Breast epithelium (tissue), 4 donors: ENCODE data around the gene TNP2. TPM values are rescaled to one million over a fixed set of nuclear protein-coding genes. Genes with fewer than 3 reads are reported as not detected.

Experiments
- DNase-seq, 2 donors: peaks; one replicate each; pipeline ENCODE4 v3.0.0-alpha.2; 2019; ENCODE audit warnings: low spot score in 2 of 2
- H3K27ac ChIP-seq, 2 donors: fragments of 200-600 bp; sonication (generic) in 1 of 2; one replicate each; pipeline ENCODE4 v1.5.1; 2016 to 2019; ENCODE audit warnings: mild to moderate bottlenecking in 1 of 2
- H3K27me3 ChIP-seq, 2 donors: fragments of 200-600 bp; sonication (generic) in 1 of 2; one replicate each; pipeline versions ENCODE4 v1.5.1 to v1.6.0; 2017 to 2019; ENCODE audit warnings: control low read depth in 1 of 2, mild to moderate bottlenecking in 1 of 2
- H3K36me3 ChIP-seq: fragments of 200-600 bp; one replicate; pipeline ENCODE4 v1.5.1; 2019
- H3K4me1 ChIP-seq, 2 donors: fragments of 200-600 bp; sonication (generic); one replicate each; pipeline ENCODE4 v1.5.1; 2016 to 2019; ENCODE audit warnings: control low read depth in 1 of 2
- H3K4me3 ChIP-seq, 3 donors: fragments of 200-600 bp; sonication (generic); 1 replicate in 2 of 3; 2 replicates in 1 of 3; pipeline ENCODE4 v1.5.1; 2016 to 2019; ENCODE audit warnings: mild to moderate bottlenecking in 3 of 3, moderate library complexity in 2 of 3
- H3K9me3 ChIP-seq, 2 donors: fragments of 200-600 bp; sonication (generic) in 1 of 2; one replicate each; pipeline ENCODE4 v1.5.1; 2016 to 2019; ENCODE audit warnings: control low read depth in 1 of 2
- POLR2A ChIP-seq: fragments of 450-650 bp; IDR thresholded peaks from one replicate; pipeline ENCODE4 v1.6.1; 2016; ENCODE audit warnings: antibody characterized with exemption, mild to moderate bottlenecking, moderate library complexity
- POLR2AphosphoS5 ChIP-seq, 3 donors: sonication (generic); formaldehyde crosslinking; IDR thresholded peaks; one replicate each; pipeline ENCODE4 v1.6.1; 2017; ENCODE audit warnings: antibody characterized with exemption in 3 of 3
- intact Hi-C: fragments of 100-400 bp; cut with DNase I; formaldehyde crosslinking; loops from one replicate; pipeline ENCODE4 v1.15.1; 2023; ENCODE audit warnings: low total_unique reads
- total RNA-seq, 3 donors: library from RNA; depleted of rRNA; stranded (reverse); fragments of >200 nt; gene quantifications; one replicate each; pipeline ENCODE4 v1.1.0, GENCODE V29; 2016
- TF ChIP-seq, protein P1 (sequence below), 3 donors: fragments of 450-650 bp; IDR thresholded peaks; one replicate each; pipeline ENCODE4 v1.5.1; 2016 to 2017; ENCODE audit warnings: antibody characterized with exemption in 3 of 3, mild to moderate bottlenecking in 3 of 3, moderate library complexity in 3 of 3

Gene TNP2
- total RNA-seq, 3 donors from 2014 or later, result not detected

DNA sequence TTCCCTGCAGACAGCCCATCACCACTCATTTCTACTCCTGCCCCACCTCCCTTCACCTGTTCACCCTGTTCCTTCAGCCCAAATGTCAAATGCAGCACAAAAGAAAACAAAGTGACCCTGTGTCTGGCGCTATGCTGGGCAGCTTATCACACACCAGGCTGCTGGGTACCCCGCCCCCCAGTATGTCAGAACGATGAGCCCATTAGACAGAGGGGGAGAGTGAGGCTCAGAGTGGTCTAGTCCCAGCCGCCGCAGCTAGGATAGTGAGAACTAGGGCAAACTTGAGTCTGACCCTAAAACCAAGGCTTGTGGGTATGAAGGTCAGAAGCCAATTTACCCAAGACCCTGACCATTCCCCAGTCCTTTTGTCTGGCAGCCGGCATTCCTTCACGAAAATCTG is 4.0 kb downstream of the TNP2 start:
- no peaks in the 10 kb centered on the region for H3K9me3 ChIP-seq
- H3K36me3 ChIP-seq, result no peaks in the 10 kb centered on the region
- no peak overlapping the region for H3K27ac ChIP-seq
- no peak for TF ChIP-seq POLR2AphosphoS5 (IDR thresholded peaks at IDR 0.05)
- H3K27me3 ChIP-seq, result no peaks in the 10 kb centered on the region
- H3K4me1 ChIP-seq, result no peaks in the 10 kb centered on the region
- H3K4me3 ChIP-seq, result no peak overlapping the region
- intact Hi-C loops, result no loop called here
- no peak for DNase-seq

DNA sequence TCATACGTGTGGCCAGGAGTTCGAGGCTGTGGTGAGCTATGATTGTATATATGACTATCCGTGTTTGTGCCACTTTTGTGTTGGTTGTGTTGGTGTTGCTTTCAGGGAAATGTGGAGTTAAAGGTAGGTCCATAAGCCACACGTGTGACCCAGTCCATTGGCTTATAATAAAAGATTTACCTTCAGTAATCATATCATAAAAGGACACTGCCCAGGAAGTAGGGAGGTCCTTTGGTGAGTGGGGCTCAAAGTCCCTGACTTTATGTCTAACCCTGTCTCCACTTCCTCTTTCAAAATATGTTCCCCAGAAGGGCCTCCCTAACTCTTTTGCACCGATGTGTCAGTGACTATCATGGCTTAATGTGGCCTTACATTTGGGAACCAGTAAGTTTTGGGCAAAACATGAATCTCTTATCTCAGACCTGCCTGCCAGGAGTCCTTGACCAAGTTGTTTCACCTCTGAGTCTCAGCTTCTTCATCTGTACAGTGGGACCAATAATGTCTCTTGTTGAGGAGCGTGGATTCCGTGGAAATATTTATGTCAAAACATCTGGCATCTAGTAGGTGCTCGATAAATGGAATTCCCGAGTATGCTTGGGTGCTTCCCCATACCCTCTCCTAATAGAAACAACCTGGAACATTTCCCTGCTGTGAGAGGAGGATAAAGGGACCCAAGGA is 4.8 kb downstream of the TNP2 start:
- intact Hi-C loops, result no loop called here
- Histone ChIP-seq H3K27me3 (no peaks in the 10 kb centered on the region), H3K9me3 (no peaks in the 10 kb centered on the region), H3K4me3 (no peak overlapping the region), H3K36me3 (no peaks in the 10 kb centered on the region), H3K27ac (no peak overlapping the region), H3K4me1 (no peaks in the 10 kb centered on the region)
- TF ChIP-seq POLR2AphosphoS5 (IDR thresholded peaks at IDR 0.05) (no peak), POLR2A (no peak)
- TF ChIP-seq, protein P1, sequence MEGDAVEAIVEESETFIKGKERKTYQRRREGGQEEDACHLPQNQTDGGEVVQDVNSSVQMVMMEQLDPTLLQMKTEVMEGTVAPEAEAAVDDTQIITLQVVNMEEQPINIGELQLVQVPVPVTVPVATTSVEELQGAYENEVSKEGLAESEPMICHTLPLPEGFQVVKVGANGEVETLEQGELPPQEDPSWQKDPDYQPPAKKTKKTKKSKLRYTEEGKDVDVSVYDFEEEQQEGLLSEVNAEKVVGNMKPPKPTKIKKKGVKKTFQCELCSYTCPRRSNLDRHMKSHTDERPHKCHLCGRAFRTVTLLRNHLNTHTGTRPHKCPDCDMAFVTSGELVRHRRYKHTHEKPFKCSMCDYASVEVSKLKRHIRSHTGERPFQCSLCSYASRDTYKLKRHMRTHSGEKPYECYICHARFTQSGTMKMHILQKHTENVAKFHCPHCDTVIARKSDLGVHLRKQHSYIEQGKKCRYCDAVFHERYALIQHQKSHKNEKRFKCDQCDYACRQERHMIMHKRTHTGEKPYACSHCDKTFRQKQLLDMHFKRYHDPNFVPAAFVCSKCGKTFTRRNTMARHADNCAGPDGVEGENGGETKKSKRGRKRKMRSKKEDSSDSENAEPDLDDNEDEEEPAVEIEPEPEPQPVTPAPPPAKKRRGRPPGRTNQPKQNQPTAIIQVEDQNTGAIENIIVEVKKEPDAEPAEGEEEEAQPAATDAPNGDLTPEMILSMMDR (IDR thresholded peaks at IDR 0.05), result no peak
- DNase-seq, result no peak

DNA sequence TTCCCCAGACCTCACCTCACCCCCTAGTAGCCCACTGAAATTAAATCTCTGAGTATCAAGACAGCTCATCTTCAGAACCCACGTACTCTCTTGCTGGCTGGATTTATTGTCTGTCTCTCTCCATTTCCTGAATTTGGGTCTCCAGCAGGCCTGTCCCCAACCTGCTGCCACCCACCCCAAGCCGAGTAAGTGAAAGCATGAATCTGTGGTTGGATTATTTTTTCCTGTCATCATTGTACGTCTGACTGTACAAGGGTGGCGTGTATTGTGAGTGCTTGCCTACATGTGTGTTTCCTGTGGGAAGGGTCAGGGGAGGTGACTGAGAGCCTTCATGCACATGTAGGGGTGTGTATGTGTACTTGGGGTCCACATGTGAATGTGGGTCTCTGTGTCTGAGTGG is 5.4 kb downstream of the TNP2 start:
- no peak overlapping the region for H3K4me3 ChIP-seq
- no peak for DNase-seq
- H3K9me3 ChIP-seq, result no peaks in the 10 kb centered on the region
- no peak for TF ChIP-seq POLR2AphosphoS5 (IDR thresholded peaks at IDR 0.05)
- H3K4me1 ChIP-seq, result peaks cover 0 to 5% of the 10 kb centered on the region in 2 donors
- H3K27me3 ChIP-seq, result no peaks in the 10 kb centered on the region
- H3K36me3 ChIP-seq, result no peaks in the 10 kb centered on the region
- intact Hi-C loops, result no loop called here
- no peak overlapping the region for H3K27ac ChIP-seq

DNA sequence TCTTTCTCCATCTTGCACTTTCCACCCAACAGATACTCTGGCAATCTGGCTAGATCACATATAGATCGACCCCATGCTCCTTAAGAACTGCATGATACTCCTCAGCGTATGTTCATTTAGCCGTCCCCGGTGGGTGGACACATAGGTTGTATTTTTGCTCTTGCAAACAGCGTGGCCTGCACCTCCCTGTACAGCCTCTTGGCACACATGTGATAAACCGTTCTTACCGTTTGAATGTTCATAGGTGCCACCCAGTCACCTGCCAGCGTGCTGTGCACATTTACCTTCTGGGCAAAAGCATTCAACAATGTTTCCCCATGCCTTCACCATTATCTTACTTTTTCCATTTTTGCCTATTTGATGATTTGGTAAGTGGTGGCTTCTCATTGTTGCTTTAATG is 6.2 kb downstream of the TNP2 start:
- intact Hi-C loops, result no loop called here
- Histone ChIP-seq H3K4me3 (no peak overlapping the region), H3K27ac (no peak overlapping the region), H3K27me3 (no peaks in the 10 kb centered on the region), H3K36me3 (no peaks in the 10 kb centered on the region), H3K4me1 (peaks cover 0 to 8% of the 10 kb centered on the region in 2 donors), H3K9me3 (no peaks in the 10 kb centered on the region)
- TF ChIP-seq, protein P1 (IDR thresholded peaks at IDR 0.05), result no peak
- TF ChIP-seq POLR2AphosphoS5 (IDR thresholded peaks at IDR 0.05) (no peak), POLR2A (no peak)
- DNase-seq, result no peak

DNA sequence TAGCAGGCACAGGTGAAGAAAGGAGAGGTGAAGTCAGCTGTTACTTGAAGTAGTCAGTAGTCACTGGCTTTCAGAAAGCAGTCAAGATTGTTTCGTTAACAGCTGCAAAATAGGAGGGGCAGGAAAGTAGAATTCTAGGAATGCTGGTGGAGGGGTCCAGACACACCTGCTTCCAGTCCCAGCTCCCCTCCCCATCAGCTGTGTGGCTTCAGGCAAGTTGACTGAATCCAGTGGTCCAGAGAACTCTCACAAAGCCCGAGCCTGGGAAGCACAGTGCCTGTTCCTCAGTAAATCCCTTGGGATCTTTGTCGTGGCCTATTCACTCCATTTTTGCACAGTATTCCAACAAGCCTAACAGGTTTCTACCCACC is 8.5 kb downstream of the TNP2 start:
- Histone ChIP-seq H3K27me3 (no peaks in the 10 kb centered on the region), H3K27ac (no peak overlapping the region), H3K36me3 (no peaks in the 10 kb centered on the region), H3K4me3 (no peak overlapping the region), H3K9me3 (no peaks in the 10 kb centered on the region), H3K4me1 (peaks cover 0 to 8% of the 10 kb centered on the region in 2 donors)
- intact Hi-C loops, result no loop called here
- TF ChIP-seq, protein P1 (IDR thresholded peaks at IDR 0.05), result no peak
- TF ChIP-seq POLR2A (no peak), POLR2AphosphoS5 (IDR thresholded peaks at IDR 0.05) (no peak)
- no peak for DNase-seq

DNA sequence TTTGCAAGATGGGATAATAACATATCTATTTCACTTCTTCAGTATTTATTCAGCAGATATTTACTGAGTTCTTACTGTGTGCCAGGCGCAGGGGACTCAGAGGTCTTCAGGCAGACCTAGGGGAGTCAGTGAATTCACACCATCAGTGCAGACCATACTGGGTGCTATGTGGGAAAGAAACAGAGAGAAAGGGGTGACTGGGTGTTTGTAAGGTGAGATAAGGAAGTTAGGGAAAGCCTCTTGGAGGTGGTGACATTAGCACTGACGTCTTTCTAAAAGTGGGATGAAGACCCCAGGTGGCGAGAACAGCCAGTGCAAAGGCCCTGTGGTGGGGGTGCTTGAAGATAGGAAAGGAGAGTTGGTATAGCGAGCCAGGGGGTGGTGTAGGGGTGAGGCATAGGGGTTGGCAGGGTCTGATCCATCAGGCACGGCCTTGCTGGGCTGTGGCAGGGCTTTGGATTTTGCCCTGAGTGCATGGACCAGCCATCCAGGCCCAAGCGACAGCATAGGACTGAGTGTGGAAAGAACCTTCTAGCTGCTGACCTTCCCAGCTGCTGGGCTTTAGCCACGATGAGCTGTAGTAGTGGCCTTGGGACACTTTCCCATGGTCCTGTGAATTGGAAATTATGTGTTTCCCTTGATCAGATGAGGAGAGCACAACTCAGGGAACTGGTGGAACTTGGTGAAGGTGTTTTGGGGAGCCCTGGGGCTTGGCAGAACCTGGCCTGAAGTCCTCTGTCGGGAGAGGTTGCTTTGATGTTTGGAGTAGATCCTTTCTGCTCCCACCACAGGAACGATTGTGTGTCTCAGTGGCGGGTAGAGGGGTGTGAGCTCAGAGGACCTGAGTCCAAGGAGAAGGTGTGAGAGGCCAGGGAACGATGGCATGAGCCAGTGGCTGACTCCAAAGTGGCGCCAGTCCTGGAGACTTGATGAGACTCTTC is 9.2 kb downstream of the TNP2 start:
- no peak for DNase-seq
- H3K36me3 ChIP-seq, result no peaks in the 10 kb centered on the region
- intact Hi-C loops, result loop anchor here (5.0 kb wide), 1 partner anchor 288 kb away; no protein-coding TSS in a partner anchor
- no peaks in the 10 kb centered on the region for H3K27me3 ChIP-seq
- H3K4me3 ChIP-seq, result no peak overlapping the region
- no peaks in the 10 kb centered on the region for H3K9me3 ChIP-seq
- TF ChIP-seq POLR2AphosphoS5 (IDR thresholded peaks at IDR 0.05) (no peak), POLR2A (no peak)
- TF ChIP-seq, protein P1 (IDR thresholded peaks at IDR 0.05), result no peak
- H3K27ac ChIP-seq, result no peak overlapping the region
- peaks cover 2 to 8% of the 10 kb centered on the region in 2 donors for H3K4me1 ChIP-seq
